SK-N-MC (cell line): Measurements from ENCODE around the gene FBXO5.

ENCODE experiments used
- EZH2 ChIP-seq: fragments of 200-600 bp; sonication (generic); IDR thresholded peaks from one replicate; pipeline ENCODE4 v1.6.1; 2017; ENCODE audit warnings: antibody characterized with exemption
- FOXP2 ChIP-seq: optimal IDR thresholded peaks from 2 replicates; pipeline ENCODE3; 2011; ENCODE audit warnings: mild to moderate bottlenecking, moderate library complexity; ENCODE audit not compliant: insufficient read depth; ENCODE audit errors: extremely low read length, control extremely low read depth
- POLR2AphosphoS5 ChIP-seq: IDR thresholded peaks from 2 replicates; pipeline ENCODE4 v1.6.1; 2012; ENCODE audit warnings: mild to moderate bottlenecking, low read depth, low read length, borderline replicate concordance

GRCh38 chr6:152932865-152933264 is 50.0 kb downstream of the FBXO5 start:
- TF ChIP-seq POLR2AphosphoS5 (no peak), EZH2 (no peak), FOXP2 (no peak)
